Activated T-helper 1 cell treated with anti-CD3 and anti-CD28 coated beads, Interleukin-12 subunit alpha, Interleukin-12 subunit beta, Interleukin-2, Interleukin-4 antibody, amounts not matched to agents 30 ng/mL and 10 ng/mL and 1 ng/mL, durations not matched to agents 14 hours and 24 hours and 36 hours (primary cell): ENCODE data around the gene QKI. TPM values are rescaled to one million over a fixed set of nuclear protein-coding genes. Genes with fewer than 3 reads are reported as not detected.

Experiments used
- DNase-seq: peaks from one replicate; pipeline ENCODE4 v3.0.0; 2021; ENCODE audit warnings: low spot score
- H3K27ac Mint-ChIP-seq: one replicate; pipeline ENCODE4 v1.8.0; 2021; ENCODE audit warnings: mild to moderate bottlenecking, mixed read lengths
- H3K27me3 Mint-ChIP-seq: one replicate; pipeline ENCODE4 v1.8.0; 2022; ENCODE audit warnings: mild to moderate bottlenecking, moderate library complexity, mixed read lengths; ENCODE audit not compliant: insufficient read depth
- H3K36me3 Mint-ChIP-seq: one replicate; pipeline ENCODE4 v1.8.0; 2021; ENCODE audit warnings: low read depth, mixed read lengths
- H3K4me1 Mint-ChIP-seq: one replicate; pipeline ENCODE4 v1.8.0; 2021; ENCODE audit warnings: low read depth, mixed read lengths
- H3K4me3 Mint-ChIP-seq: one replicate; pipeline ENCODE4 v1.8.0; 2021; ENCODE audit warnings: mild to moderate bottlenecking, moderate library complexity, mixed read lengths
- H3K9me3 Mint-ChIP-seq: one replicate; pipeline ENCODE4 v1.8.0; 2021; ENCODE audit warnings: mixed read lengths
- intact Hi-C: fragments of 100-400 bp; cut with micrococcal nuclease; formaldehyde crosslinking; loops from one replicate; pipeline ENCODE4 v1.15.1; 2024
- total RNA-seq: library from RNA; stranded (reverse); gene quantifications from 2 replicates; pipeline ENCODE4 v1.2.3, GENCODE V29; 2022

QKI gene
- total RNA-seq, 1 donor from 2014 or later, result 72.5 TPM

GRCh38 chr6:163543321-163543720 lies 128.8 kb downstream of the QKI start:
- no peak for DNase-seq
- H3K4me3 Mint-ChIP-seq, result no peak overlapping the region
- no peak overlapping the region for H3K27ac Mint-ChIP-seq
- peaks cover 10% of the 10 kb centered on the region for H3K36me3 Mint-ChIP-seq
- H3K27me3 Mint-ChIP-seq, result no peaks in the 10 kb centered on the region
- intact Hi-C loops, result no loop called here
- H3K4me1 Mint-ChIP-seq, result peaks cover 7% of the 10 kb centered on the region
- no peaks in the 10 kb centered on the region for H3K9me3 Mint-ChIP-seq

GRCh38 chr6:163545370-163545769 lies 130.9 kb downstream of the QKI start:
- Mint-ChIP-seq H3K9me3 (no peaks in the 10 kb centered on the region), H3K4me1 (peaks cover 15% of the 10 kb centered on the region), H3K27ac (no peak overlapping the region), H3K27me3 (no peaks in the 10 kb centered on the region), H3K4me3 (no peak overlapping the region), H3K36me3 (peaks cover 12% of the 10 kb centered on the region)
- intact Hi-C loops, result no loop called here
- no peak for DNase-seq

GRCh38 chr6:163547287-163547686 lies 132.8 kb downstream of the QKI start:
- H3K27ac Mint-ChIP-seq, result no peak overlapping the region
- no peak for DNase-seq
- no peaks in the 10 kb centered on the region for H3K9me3 Mint-ChIP-seq
- no peak overlapping the region for H3K4me3 Mint-ChIP-seq
- H3K36me3 Mint-ChIP-seq, result peaks cover 10% of the 10 kb centered on the region
- intact Hi-C loops, result no loop called here
- H3K4me1 Mint-ChIP-seq, result peaks cover 15% of the 10 kb centered on the region
- H3K27me3 Mint-ChIP-seq, result no peaks in the 10 kb centered on the region

- intact Hi-C loops, result no loop called here
- Mint-ChIP-seq H3K27me3 (no peaks in the 10 kb centered on the region), H3K27ac (no peak overlapping the region)
These were observed 134.1 kb downstream of the QKI start for GRCh38 chr6:163548624-163549023.

GRCh38 chr6:163554032-163554431 lies 139.5 kb downstream of the QKI start:
- intact Hi-C loops, result loop anchor here (1.0 kb wide), 1 partner anchor 138 kb away; no protein-coding TSS in a partner anchor
- H3K27me3 Mint-ChIP-seq, result no peaks in the 10 kb centered on the region
- no peak for DNase-seq
- peaks cover under 1% of the 10 kb centered on the region for H3K4me1 Mint-ChIP-seq
- H3K9me3 Mint-ChIP-seq, result no peaks in the 10 kb centered on the region
- H3K36me3 Mint-ChIP-seq, result peaks cover 10% of the 10 kb centered on the region
- no peak overlapping the region for H3K27ac Mint-ChIP-seq
- no peak overlapping the region for H3K4me3 Mint-ChIP-seq

More at GRCh38 chr6:163548624-163549023, 134.1 kb downstream of the QKI start:
- H3K4me1 Mint-ChIP-seq, result peaks cover 15% of the 10 kb centered on the region
- H3K36me3 Mint-ChIP-seq, result peaks cover 10% of the 10 kb centered on the region
- DNase-seq, result no peak
- no peak overlapping the region for H3K4me3 Mint-ChIP-seq
- no peaks in the 10 kb centered on the region for H3K9me3 Mint-ChIP-seq

- Mint-ChIP-seq H3K4me1 (no peaks in the 10 kb centered on the region), H3K27ac (no peak overlapping the region), H3K27me3 (no peaks in the 10 kb centered on the region), H3K4me3 (no peak overlapping the region), H3K36me3 (peaks cover 11% of the 10 kb centered on the region), H3K9me3 (no peaks in the 10 kb centered on the region)
- intact Hi-C loops, result loop anchor here (1.0 kb wide), 1 partner anchor 138 kb away; no protein-coding TSS in a partner anchor
- peak; percentile 30 for DNase-seq
These were observed 140.1 kb downstream of the QKI start for GRCh38 chr6:163554663-163555062.

- H3K9me3 Mint-ChIP-seq, result no peaks in the 10 kb centered on the region
- H3K27me3 Mint-ChIP-seq, result no peaks in the 10 kb centered on the region
- peaks cover 15% of the 10 kb centered on the region for H3K36me3 Mint-ChIP-seq
- no peak overlapping the region for H3K4me3 Mint-ChIP-seq
- no peak for DNase-seq
- no peak overlapping the region for H3K27ac Mint-ChIP-seq
- intact Hi-C loops, result no loop called here
- peaks cover 5% of the 10 kb centered on the region for H3K4me1 Mint-ChIP-seq
These were observed 145.1 kb downstream of the QKI start for GRCh38 chr6:163559661-163560060.

GRCh38 chr6:163563318-163563717 lies 148.8 kb downstream of the QKI start:
- H3K27me3 Mint-ChIP-seq, result no peaks in the 10 kb centered on the region
- no peak overlapping the region for H3K27ac Mint-ChIP-seq
- H3K36me3 Mint-ChIP-seq, result peaks cover 13% of the 10 kb centered on the region
- intact Hi-C loops, result no loop called here
- peaks cover 5% of the 10 kb centered on the region for H3K4me1 Mint-ChIP-seq
- DNase-seq, result no peak
- H3K4me3 Mint-ChIP-seq, result no peak overlapping the region
- no peaks in the 10 kb centered on the region for H3K9me3 Mint-ChIP-seq

GRCh38 chr6:163564534-163564933 lies 150.0 kb downstream of the QKI start:
- DNase-seq, result no peak
- H3K9me3 Mint-ChIP-seq, result no peaks in the 10 kb centered on the region
- no peak overlapping the region for H3K4me3 Mint-ChIP-seq
- intact Hi-C loops, result no loop called here
- H3K4me1 Mint-ChIP-seq, result peaks cover 5% of the 10 kb centered on the region
- H3K36me3 Mint-ChIP-seq, result peaks cover 8% of the 10 kb centered on the region
- no peaks in the 10 kb centered on the region for H3K27me3 Mint-ChIP-seq
- no peak overlapping the region for H3K27ac Mint-ChIP-seq

- H3K27ac Mint-ChIP-seq, result no peak overlapping the region
- DNase-seq, result no peak
- no peaks in the 10 kb centered on the region for H3K9me3 Mint-ChIP-seq
- intact Hi-C loops, result no loop called here
- H3K36me3 Mint-ChIP-seq, result peaks cover 8% of the 10 kb centered on the region
- H3K27me3 Mint-ChIP-seq, result no peaks in the 10 kb centered on the region
- H3K4me1 Mint-ChIP-seq, result peaks cover 3% of the 10 kb centered on the region
- no peak overlapping the region for H3K4me3 Mint-ChIP-seq
These were observed 150.6 kb downstream of the QKI start for GRCh38 chr6:163565140-163565539.

- H3K4me3 Mint-ChIP-seq, result no peak overlapping the region
- intact Hi-C loops, result no loop called here
- H3K4me1 Mint-ChIP-seq, result no peaks in the 10 kb centered on the region
- no peak overlapping the region for H3K27ac Mint-ChIP-seq
- H3K9me3 Mint-ChIP-seq, result no peaks in the 10 kb centered on the region
- H3K27me3 Mint-ChIP-seq, result no peaks in the 10 kb centered on the region
- DNase-seq, result no peak
- H3K36me3 Mint-ChIP-seq, result peaks cover 11% of the 10 kb centered on the region
These were observed 151.5 kb downstream of the QKI start for GRCh38 chr6:163566056-163566455.

GRCh38 chr6:163568275-163568674 lies 153.8 kb downstream of the QKI start:
- peaks cover 17% of the 10 kb centered on the region for H3K36me3 Mint-ChIP-seq
- intact Hi-C loops, result no loop called here
- H3K9me3 Mint-ChIP-seq, result no peaks in the 10 kb centered on the region
- no peaks in the 10 kb centered on the region for H3K4me1 Mint-ChIP-seq
- DNase-seq, result no peak
- H3K27me3 Mint-ChIP-seq, result no peaks in the 10 kb centered on the region
- no peak overlapping the region for H3K4me3 Mint-ChIP-seq
- H3K27ac Mint-ChIP-seq, result no peak overlapping the region

- Mint-ChIP-seq H3K4me1 (no peaks in the 10 kb centered on the region), H3K36me3 (peaks cover 12% of the 10 kb centered on the region), H3K4me3 (no peak overlapping the region), H3K27me3 (no peaks in the 10 kb centered on the region), H3K9me3 (no peaks in the 10 kb centered on the region), H3K27ac (no peak overlapping the region)
- intact Hi-C loops, result no loop called here
- DNase-seq, result no peak
These were observed 156.2 kb downstream of the QKI start for GRCh38 chr6:163570579-163571231.

- H3K9me3 Mint-ChIP-seq, result no peaks in the 10 kb centered on the region
- DNase-seq, result no peak
- no peak overlapping the region for H3K4me3 Mint-ChIP-seq
- H3K4me1 Mint-ChIP-seq, result no peaks in the 10 kb centered on the region
- H3K27me3 Mint-ChIP-seq, result no peaks in the 10 kb centered on the region
- peaks cover 12% of the 10 kb centered on the region for H3K36me3 Mint-ChIP-seq
- no peak overlapping the region for H3K27ac Mint-ChIP-seq
- intact Hi-C loops, result no loop called here
These were observed 157.2 kb downstream of the QKI start for GRCh38 chr6:163571730-163572129.
